ENCODE measurements around the gene CDH13. TPM values are rescaled to one million over a fixed set of nuclear protein-coding genes. Genes with fewer than 3 reads are reported as not detected.

The CDH13 gene
- total and polyA plus RNA-seq, 2 experiments from 2014 or later: 1.6 to 4.4 TPM

DNA sequence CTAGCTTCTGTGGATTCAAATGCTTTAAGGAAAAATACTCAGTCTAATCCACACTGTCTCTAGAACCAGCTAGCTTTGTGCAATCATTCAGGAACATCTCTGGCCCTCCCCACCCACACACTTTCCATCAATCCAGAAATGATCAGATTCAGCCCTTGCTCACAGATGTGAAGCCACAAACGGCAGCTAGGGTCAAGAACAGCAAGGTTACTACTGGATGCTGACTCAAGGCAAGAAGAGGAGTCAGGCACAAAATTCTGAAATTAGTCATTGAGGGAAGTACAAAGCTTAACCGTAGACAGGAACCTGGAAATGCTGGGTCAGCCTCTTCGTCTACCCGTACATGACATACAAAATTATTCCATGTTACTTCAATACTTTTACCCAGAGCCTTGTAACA lies 174.6 kb downstream of the CDH13 start:
- no peaks in the 10 kb centered on the region for H3K36me3 Mint-ChIP-seq (ENCODE audit: low read depth)
- H3K4me1 Mint-ChIP-seq: no peaks in the 10 kb centered on the region; the same call in 2 of the 3 replicates
- no peak overlapping the region for H3K4me3 ChIP-seq
- no peak overlapping the region for H3K4me3 Mint-ChIP-seq
- DNase-seq (ENCODE audit: low spot score): no peak
- ATAC-seq: no peak
- H3K36me3 ChIP-seq (ENCODE audit: insufficient read depth): no peaks in the 10 kb centered on the region
- peaks cover 15% of the 10 kb centered on the region for H3K9me2 ChIP-seq (ENCODE audit: insufficient read depth)
- no peaks in the 10 kb centered on the region for H4K20me1 ChIP-seq (replicated peaks; ENCODE audit: insufficient read depth)
- H3F3A ChIP-seq (replicated peaks; ENCODE audit: low read depth): no peaks in the 10 kb centered on the region
- no peaks in the 10 kb centered on the region for H3K4me1 ChIP-seq (ENCODE audit: insufficient read depth)
- H3K9me3 Mint-ChIP-seq: no peaks in the 10 kb centered on the region
- H3K27me3 Mint-ChIP-seq (ENCODE audit: insufficient read depth, low read depth, poor library complexity): peaks cover 1% of the 10 kb centered on the region
- H3K27ac Mint-ChIP-seq: no peak overlapping the region
- H3K79me2 ChIP-seq (replicated peaks; ENCODE audit: insufficient read depth): no peaks in the 10 kb centered on the region
- TF ChIP-seq ZNF331 (CRISPR knock-in tag; IDR thresholded peaks at IDR 0.05; ENCODE audit: low read depth): no peak
- no peak for TF ChIP-seq CREB1 (CRISPR knock-in tag; IDR thresholded peaks at IDR 0.05; ENCODE audit: low read depth)
- no peak for TF ChIP-seq POLR2AphosphoS5 (IDR thresholded peaks at IDR 0.05; ENCODE audit: low read depth)
- TF ChIP-seq, protein P1, sequence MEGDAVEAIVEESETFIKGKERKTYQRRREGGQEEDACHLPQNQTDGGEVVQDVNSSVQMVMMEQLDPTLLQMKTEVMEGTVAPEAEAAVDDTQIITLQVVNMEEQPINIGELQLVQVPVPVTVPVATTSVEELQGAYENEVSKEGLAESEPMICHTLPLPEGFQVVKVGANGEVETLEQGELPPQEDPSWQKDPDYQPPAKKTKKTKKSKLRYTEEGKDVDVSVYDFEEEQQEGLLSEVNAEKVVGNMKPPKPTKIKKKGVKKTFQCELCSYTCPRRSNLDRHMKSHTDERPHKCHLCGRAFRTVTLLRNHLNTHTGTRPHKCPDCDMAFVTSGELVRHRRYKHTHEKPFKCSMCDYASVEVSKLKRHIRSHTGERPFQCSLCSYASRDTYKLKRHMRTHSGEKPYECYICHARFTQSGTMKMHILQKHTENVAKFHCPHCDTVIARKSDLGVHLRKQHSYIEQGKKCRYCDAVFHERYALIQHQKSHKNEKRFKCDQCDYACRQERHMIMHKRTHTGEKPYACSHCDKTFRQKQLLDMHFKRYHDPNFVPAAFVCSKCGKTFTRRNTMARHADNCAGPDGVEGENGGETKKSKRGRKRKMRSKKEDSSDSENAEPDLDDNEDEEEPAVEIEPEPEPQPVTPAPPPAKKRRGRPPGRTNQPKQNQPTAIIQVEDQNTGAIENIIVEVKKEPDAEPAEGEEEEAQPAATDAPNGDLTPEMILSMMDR (conservative IDR thresholded peaks at IDR 0.05; ENCODE audit: low read depth in 2 of 2): no peak
- no peak for TF ChIP-seq STAT1 (IDR thresholded peaks at IDR 0.05; ENCODE audit: unreplicated experiment)
- no peak for TF ChIP-seq NANOG (IDR thresholded peaks at IDR 0.05; ENCODE audit: borderline replicate concordance)
- TF ChIP-seq, protein P2, sequence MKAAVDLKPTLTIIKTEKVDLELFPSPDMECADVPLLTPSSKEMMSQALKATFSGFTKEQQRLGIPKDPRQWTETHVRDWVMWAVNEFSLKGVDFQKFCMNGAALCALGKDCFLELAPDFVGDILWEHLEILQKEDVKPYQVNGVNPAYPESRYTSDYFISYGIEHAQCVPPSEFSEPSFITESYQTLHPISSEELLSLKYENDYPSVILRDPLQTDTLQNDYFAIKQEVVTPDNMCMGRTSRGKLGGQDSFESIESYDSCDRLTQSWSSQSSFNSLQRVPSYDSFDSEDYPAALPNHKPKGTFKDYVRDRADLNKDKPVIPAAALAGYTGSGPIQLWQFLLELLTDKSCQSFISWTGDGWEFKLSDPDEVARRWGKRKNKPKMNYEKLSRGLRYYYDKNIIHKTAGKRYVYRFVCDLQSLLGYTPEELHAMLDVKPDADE (IDR thresholded peaks at IDR 0.05): no peak
- no peak for TF ChIP-seq EZH2phosphoT487 (IDR thresholded peaks at IDR 0.05; ENCODE audit: unreplicated experiment)
- H3K4me2 ChIP-seq: no peak overlapping the region
- H3K27ac ChIP-seq (ENCODE audit: low read depth): no peak overlapping the region
- H2AFZ ChIP-seq: no peak overlapping the region
- H3K27me3 ChIP-seq (ENCODE audit: insufficient read depth): no peaks in the 10 kb centered on the region

DNA sequence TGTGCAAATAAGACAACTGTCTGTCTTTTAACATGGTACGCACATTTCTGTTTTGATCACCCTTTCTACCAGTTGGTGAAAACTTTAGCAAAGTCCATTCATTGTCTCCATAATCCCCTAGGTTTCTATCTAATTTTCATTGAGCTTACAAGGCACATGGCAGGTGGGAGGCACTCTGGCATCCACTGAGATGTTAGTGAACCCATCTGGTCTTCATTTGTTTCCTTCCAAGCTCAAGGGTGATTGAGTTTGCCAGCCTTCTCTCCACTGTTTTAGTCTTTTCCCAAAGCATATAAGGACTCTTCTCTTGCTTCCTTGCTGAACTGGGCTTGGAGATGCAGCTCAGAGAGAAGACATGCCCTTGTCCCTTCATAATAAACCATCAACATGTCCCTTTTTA lies 179.1 kb downstream of the CDH13 start:
- no peak overlapping the region for H3K4me3 ChIP-seq
- Mint-ChIP-seq H3K36me3 (ENCODE audit: low read depth) (no peaks in the 10 kb centered on the region), H3K27ac (no peak overlapping the region), H3K9me3 (no peaks in the 10 kb centered on the region), H3K4me3 (no peak overlapping the region), H3K27me3 (ENCODE audit: insufficient read depth, low read depth, poor library complexity) (peaks cover 1% of the 10 kb centered on the region), H3K4me1 (no peaks in the 10 kb centered on the region; the same call in 2 of the 3 replicates)
- H3K79me2 ChIP-seq (replicated peaks; ENCODE audit: insufficient read depth): no peaks in the 10 kb centered on the region
- no peak for ATAC-seq
- no peak overlapping the region for H3K27ac ChIP-seq (ENCODE audit: low read depth)
- H3K4me2 ChIP-seq: no peak overlapping the region
- peaks cover 5% of the 10 kb centered on the region; the same call in 1 of the 2 replicates for H3K9me2 ChIP-seq (ENCODE audit: insufficient read depth)
- no peak for DNase-seq (ENCODE audit: low spot score)
- no peaks in the 10 kb centered on the region for H3K4me1 ChIP-seq (ENCODE audit: insufficient read depth)
- H4K20me1 ChIP-seq (replicated peaks; ENCODE audit: insufficient read depth): no peaks in the 10 kb centered on the region
- no peaks in the 10 kb centered on the region for H3K27me3 ChIP-seq (ENCODE audit: insufficient read depth)
- no peak overlapping the region for H2AFZ ChIP-seq
- H3F3A ChIP-seq (replicated peaks; ENCODE audit: low read depth): no peaks in the 10 kb centered on the region
- no peaks in the 10 kb centered on the region for H3K36me3 ChIP-seq (ENCODE audit: insufficient read depth)
- no peak for TF ChIP-seq STAT1 (IDR thresholded peaks at IDR 0.05; ENCODE audit: unreplicated experiment)
- TF ChIP-seq EZH2phosphoT487 (IDR thresholded peaks at IDR 0.05; ENCODE audit: unreplicated experiment): no peak
- TF ChIP-seq NANOG (IDR thresholded peaks at IDR 0.05; ENCODE audit: borderline replicate concordance): no peak
- no peak for TF ChIP-seq ZNF114 (CRISPR knock-in tag; IDR thresholded peaks at IDR 0.05)
- TF ChIP-seq, protein P2 (IDR thresholded peaks at IDR 0.05): no peak
- TF ChIP-seq CREB1 (CRISPR knock-in tag; IDR thresholded peaks at IDR 0.05; ENCODE audit: low read depth): no peak
- TF ChIP-seq EZH2 (IDR thresholded peaks at IDR 0.05; ENCODE audit: low read depth, unreplicated experiment): no peak
- TF ChIP-seq, protein P1 (conservative IDR thresholded peaks at IDR 0.05; ENCODE audit: low read depth in 2 of 2): no peak

Measured in GM23338 (cell line).